ENCODE measurements around the gene ADAMTS2. TPM values are rescaled to one million over a fixed set of nuclear protein-coding genes. Genes with fewer than 3 reads are reported as not detected.

The ADAMTS2 gene
- total and polyA plus RNA-seq, 2 experiments from 2014 or later: 1.6 to 8.1 TPM

GRCh38 chr5:179201986-179202385, 143.3 kb downstream of the ADAMTS2 start (continued):
- TF ChIP-seq REST (IDR thresholded peaks at IDR 0.05; ENCODE audit: unreplicated experiment) (no peak), ZNF331 (CRISPR knock-in tag; IDR thresholded peaks at IDR 0.05; ENCODE audit: low read depth) (no peak), ETS1 (IDR thresholded peaks at IDR 0.05) (no peak)

- Mint-ChIP-seq H3K27me3 (ENCODE audit: insufficient read depth, low read depth, poor library complexity) (peaks cover 7% of the 10 kb centered on the region), H3K4me3 (no peak overlapping the region), H3K9me3 (no peaks in the 10 kb centered on the region), H3K4me1 (peaks cover 5% of the 10 kb centered on the region; the same call in 2 of the 3 replicates), H3K27ac (no peak overlapping the region), H3K36me3 (ENCODE audit: low read depth) (no peaks in the 10 kb centered on the region; the same call in 2 of the 3 replicates)
- Histone ChIP-seq H3K79me2 (replicated peaks; ENCODE audit: insufficient read depth) (no peaks in the 10 kb centered on the region), H4K20me1 (replicated peaks; ENCODE audit: insufficient read depth) (no peaks in the 10 kb centered on the region), H2AFZ (no peak overlapping the region), H3K4me3 (no peak overlapping the region), H3K27me3 (ENCODE audit: insufficient read depth) (no peaks in the 10 kb centered on the region), H3K27ac (ENCODE audit: low read depth) (no peak overlapping the region), H3K36me3 (ENCODE audit: insufficient read depth) (no peaks in the 10 kb centered on the region), H3K4me2 (no peak overlapping the region), H3K4me1 (ENCODE audit: insufficient read depth) (no peaks in the 10 kb centered on the region), H3F3A (replicated peaks; ENCODE audit: low read depth) (no peaks in the 10 kb centered on the region), H3K9me2 (ENCODE audit: insufficient read depth) (no peaks in the 10 kb centered on the region)
- no peak for DNase-seq (ENCODE audit: low spot score)
- ATAC-seq: no peak
- no peak for TF ChIP-seq ZNF114 (CRISPR knock-in tag; IDR thresholded peaks at IDR 0.05)
- no peak for TF ChIP-seq EZH2 (IDR thresholded peaks at IDR 0.05; ENCODE audit: low read depth, unreplicated experiment)
- no peak for TF ChIP-seq JUNB (IDR thresholded peaks at IDR 0.05; ENCODE audit: unreplicated experiment)
- no peak for TF ChIP-seq REST (IDR thresholded peaks at IDR 0.05; ENCODE audit: unreplicated experiment)
- TF ChIP-seq CREB1 (CRISPR knock-in tag; IDR thresholded peaks at IDR 0.05; ENCODE audit: low read depth): no peak
- TF ChIP-seq CTCF (conservative IDR thresholded peaks at IDR 0.05; ENCODE audit: low read depth in 2 of 2): no peak
- no peak for TF ChIP-seq ETS1 (IDR thresholded peaks at IDR 0.05)
These were observed 146.0 kb downstream of the ADAMTS2 start for GRCh38 chr5:179199246-179199645.

All from GM23338 (cell line).